H1 (cell line): Measurements from ENCODE around the gene DDX47. TPM values are rescaled to one million over a fixed set of nuclear protein-coding genes. Genes with fewer than 3 reads are reported as not detected.

ENCODE experiments used
- CTCF ChIA-PET: fragments of 300-600 bp; sonication (Branson Sonifier 250); formaldehyde crosslinking; loops from one replicate; lab custom pipeline; 2021; ENCODE audit not compliant: partially characterized antibody; lab: Charles Lee
- POLR2A ChIA-PET: fragments of 300-600 bp; sonication (Branson Sonifier 250); formaldehyde crosslinking; loops from one replicate; lab custom pipeline; 2021; ENCODE audit warnings: inconsistent platforms; ENCODE audit not compliant: partially characterized antibody; lab: Charles Lee
- DNase-seq, 2 experiments: peaks; one replicate each; pipeline versions ENCODE4 v3.0.0 to v3.0.0-alpha.2; 2010 to 2022; ENCODE audit warnings: low spot score in 2 of 2, low read depth in 1 of 2, mixed read lengths in 1 of 2
- FAIRE-seq: peaks from 2 replicates; lab custom pipeline; 2011; peaks lifted over from hg19 to GRCh38; lab: Jason Lieb, UNC
- H2AFZ ChIP-seq: 2 replicates; pipeline ENCODE4 v1.8.1; 2012; ENCODE audit warnings: low read length, inconsistent platforms
- H2AK5ac ChIP-seq: 2 replicates; pipeline ENCODE4 v1.6.1; 2013; ENCODE audit warnings: low read depth, low read length
- H2BK120ac ChIP-seq: replicated peaks from 2 replicates; pipeline ENCODE3; 2013; ENCODE audit warnings: low read depth, low read length, inconsistent platforms
- H2BK12ac ChIP-seq: 2 replicates; pipeline ENCODE4 v1.6.1; 2013; ENCODE audit warnings: low read depth, low read length
- H2BK15ac ChIP-seq: 2 replicates; pipeline ENCODE4 v1.6.1; 2013; ENCODE audit warnings: low read length
- H2BK20ac ChIP-seq: 2 replicates; pipeline ENCODE4 v1.6.1; 2013; ENCODE audit warnings: low read length
- H2BK5ac ChIP-seq: 2 replicates; pipeline ENCODE4 v1.6.1; 2013; ENCODE audit warnings: low read depth, low read length
- H3K14ac ChIP-seq: 2 replicates; pipeline ENCODE4 v1.6.1; 2013; ENCODE audit warnings: inconsistent platforms; ENCODE audit not compliant: insufficient read length
- H3K18ac ChIP-seq: 2 replicates; pipeline ENCODE4 v1.6.1; 2013; ENCODE audit warnings: low read length; ENCODE audit errors: extremely low read depth
- H3K23ac ChIP-seq: 2 replicates; pipeline ENCODE4 v1.6.1; 2013; ENCODE audit warnings: inconsistent platforms; ENCODE audit not compliant: insufficient read length
- H3K23me2 ChIP-seq: 2 replicates; pipeline ENCODE4 v1.6.1; 2013; ENCODE audit warnings: low read depth, low read length
- H3K27ac ChIP-seq: 2 replicates; pipeline ENCODE4 v1.6.1; 2011; ENCODE audit warnings: low read depth, low read length, inconsistent platforms
- H3K27me3 ChIP-seq, 4 experiments: replicated peaks in 1 of 4; 1 replicate in 1 of 4; 2 replicates in 3 of 4; pipeline versions ENCODE4 v1.6.1 to v1.8.1; 2011 to 2013; ENCODE audit warnings: low read length in 3 of 4, mild to moderate bottlenecking in 3 of 4, inconsistent platforms in 2 of 4, mixed read lengths in 2 of 4, moderate library complexity in 1 of 4; ENCODE audit not compliant: control insufficient read depth in 3 of 4, insufficient read depth in 3 of 4; ENCODE audit errors: extremely low read depth in 1 of 4
- H3K36me3 ChIP-seq, 4 experiments: 2 replicates each; pipeline versions ENCODE4 v1.6.1 to v1.8.1; 2011 to 2013; ENCODE audit warnings: mild to moderate bottlenecking in 4 of 4, low read length in 3 of 4, moderate library complexity in 2 of 4, control low read depth in 1 of 4, inconsistent platforms in 1 of 4; ENCODE audit not compliant: insufficient read depth in 4 of 4, control insufficient read depth in 2 of 4
- H3K4ac ChIP-seq: replicated peaks from 2 replicates; pipeline ENCODE3; 2013; ENCODE audit warnings: low read length, low read depth, mixed read lengths, inconsistent platforms; ENCODE audit not compliant: insufficient read length
- H3K4me1 ChIP-seq, 4 experiments: replicated peaks in 1 of 4; 1 replicate in 1 of 4; 2 replicates in 3 of 4; pipeline versions ENCODE4 v1.6.1 to v1.8.1; 2011 to 2013; ENCODE audit warnings: low read length in 3 of 4, inconsistent platforms in 2 of 4, mixed read lengths in 1 of 4; ENCODE audit not compliant: insufficient read depth in 4 of 4, control insufficient read depth in 3 of 4
- H3K4me2 ChIP-seq, 2 experiments: 2 replicates each; pipeline versions ENCODE4 v1.6.1 to v1.8.1; 2011 to 2013; ENCODE audit warnings: low read depth in 2 of 2, low read length in 2 of 2, control low read depth in 1 of 2, inconsistent platforms in 1 of 2, mild to moderate bottlenecking in 1 of 2; ENCODE audit not compliant: insufficient read depth in 1 of 2
- H3K4me3 ChIP-seq, 4 experiments: fragments of 200-600, 300-600 bp in 1 of 4; sonication (generic), shearing (Covaris generic), sonication (Bioruptor Twin) in 1 of 4; 2 replicates each; pipeline versions ENCODE4 v1.5.1 to v1.8.1; 2011 to 2016; ENCODE audit warnings: low read length in 4 of 4, low read depth in 3 of 4, control low read depth in 2 of 4, inconsistent platforms in 2 of 4, mild to moderate bottlenecking in 2 of 4, mixed read lengths in 1 of 4, moderate library complexity in 1 of 4; ENCODE audit not compliant: insufficient read depth in 2 of 4; ENCODE audit errors: extremely low read depth in 1 of 4
- H3K56ac ChIP-seq: replicated peaks from 2 replicates; pipeline ENCODE3; 2013; ENCODE audit warnings: low read depth, mild to moderate bottlenecking, mixed read lengths, low read length, inconsistent platforms; ENCODE audit not compliant: insufficient read length
- H3K79me1 ChIP-seq: 2 replicates; pipeline ENCODE4 v1.6.1; 2013; ENCODE audit warnings: low read depth, low read length, control low read depth
- H3K79me2 ChIP-seq, 2 experiments: 2 replicates each; pipeline versions ENCODE4 v1.6.1 to v1.8.1; 2012 to 2013; ENCODE audit warnings: low read length in 2 of 2, mild to moderate bottlenecking in 2 of 2, inconsistent platforms in 1 of 2; ENCODE audit not compliant: insufficient read depth in 2 of 2, control insufficient read depth in 1 of 2
- H3K9ac ChIP-seq, 4 experiments: replicated peaks in 1 of 4; 1 replicate in 1 of 4; 2 replicates in 3 of 4; pipeline versions ENCODE4 v1.6.1 to v1.8.1; 2011 to 2013; ENCODE audit warnings: low read depth in 3 of 4, low read length in 3 of 4, control low read depth in 2 of 4, mild to moderate bottlenecking in 2 of 4, moderate library complexity in 2 of 4, inconsistent platforms in 1 of 4; ENCODE audit errors: extremely low read depth in 1 of 4
- H3K9me3 ChIP-seq, 2 experiments: 2 replicates each; pipeline versions ENCODE4 v1.6.1 to v1.8.1; 2012 to 2013; ENCODE audit warnings: mild to moderate bottlenecking in 2 of 2, moderate library complexity in 2 of 2, control low read depth in 1 of 2, inconsistent platforms in 1 of 2, low read depth in 1 of 2, low read length in 1 of 2, mixed read lengths in 1 of 2; ENCODE audit not compliant: insufficient read depth in 2 of 2
- H4K20me1 ChIP-seq, 2 experiments: replicated peaks in 1 of 2; 2 replicates each; pipeline versions ENCODE3 to v1.8.1; 2011 to 2013; ENCODE audit warnings: inconsistent platforms in 2 of 2, low read length in 2 of 2, mild to moderate bottlenecking in 1 of 2; ENCODE audit not compliant: insufficient read depth in 2 of 2, control insufficient read depth in 1 of 2
- H4K5ac ChIP-seq: 2 replicates; pipeline ENCODE4 v1.6.1; 2013; ENCODE audit warnings: low read length, low read depth, mixed read lengths, inconsistent platforms; ENCODE audit not compliant: insufficient read length
- H4K8ac ChIP-seq: 2 replicates; pipeline ENCODE4 v1.8.0; 2013; ENCODE audit warnings: mild to moderate bottlenecking, moderate library complexity, low read length, inconsistent platforms; ENCODE audit not compliant: insufficient read depth; ENCODE audit errors: extremely low read depth
- H4K91ac ChIP-seq: replicated peaks from 2 replicates; pipeline ENCODE3; 2013; ENCODE audit warnings: low read length, mixed read lengths, inconsistent platforms; ENCODE audit not compliant: insufficient read length
- CTCF ChIP-seq, 3 experiments: IDR thresholded peaks; 1 replicate in 2 of 3; 2 replicates in 1 of 3; pipeline versions ENCODE4 v1.5.1 to v1.6.1; 2011; ENCODE audit warnings: low read length in 3 of 3, mild to moderate bottlenecking in 3 of 3, inconsistent platforms in 2 of 3, low read depth in 1 of 3, moderate library complexity in 1 of 3; ENCODE audit not compliant: insufficient read depth in 1 of 3; ENCODE audit errors: control extremely low read depth in 1 of 3
- GTF2F1 ChIP-seq: IDR thresholded peaks from 2 replicates; pipeline ENCODE4 v1.6.1; 2012; ENCODE audit warnings: low read depth, low read length, improper control_type of control experiment, borderline replicate concordance
- JUN ChIP-seq: IDR thresholded peaks from 2 replicates; pipeline ENCODE4 v1.6.1; 2011; ENCODE audit warnings: low read depth, mild to moderate bottlenecking, improper control_type of control experiment, low read length
- KDM1A ChIP-seq: fragments of 200-600, 300-600 bp; sonication (generic); IDR thresholded peaks from 2 replicates; pipeline ENCODE4 v1.7.1; 2016; ENCODE audit warnings: mild to moderate bottlenecking, low read length, borderline replicate concordance
- KDM5A ChIP-seq: fragments of 200-600 bp; IDR thresholded peaks from 2 replicates; pipeline ENCODE4 v1.7.1; 2012; ENCODE audit warnings: mild to moderate bottlenecking, low read length, inconsistent platforms, mixed read lengths
- RBBP5 ChIP-seq: IDR thresholded peaks from 2 replicates; pipeline ENCODE4 v1.7.1; 2012; ENCODE audit warnings: low read depth, mild to moderate bottlenecking, inconsistent platforms, low read length, moderate library complexity, borderline replicate concordance
- RXRA ChIP-seq: IDR thresholded peaks from 2 replicates; pipeline ENCODE4 v1.6.1; 2011; ENCODE audit warnings: low read depth, mild to moderate bottlenecking, low read length, moderate library complexity; ENCODE audit not compliant: insufficient read depth
- SP2 ChIP-seq: IDR thresholded peaks from 2 replicates; pipeline ENCODE4 v1.6.1; 2012; ENCODE audit warnings: mild to moderate bottlenecking, low read length, inconsistent platforms
- WGBS, 2 experiments: shearing (Covaris generic) in 1 of 2; methylation state at CpG; one replicate each; pipeline versions ENCODE4 v1.1.6 to v1.1.7; 2013 to 2015; ENCODE audit warnings: low lambda C conversion rate in 2 of 2, mixed read lengths in 2 of 2, inconsistent platforms in 1 of 2, low coverage in 1 of 2, missing lambda C conversion rate in 1 of 2; ENCODE audit not compliant: insufficient replicate concordance in 2 of 2, insufficient coverage in 1 of 2, insufficient read length in 1 of 2; ENCODE audit errors: extremely low coverage in 1 of 2, missing lambda C conversion rate in 1 of 2; 5-methylcytosine and 5-hydroxymethylcytosine counted together
- polyA plus RNA-seq, 7 experiments: library from polyadenylated mRNA; depleted of rRNA in 3 of 7; stranded (reverse) in 5 of 7; unstranded in 2 of 7; fragments of >200 nt in 5 of 7; fragments of 200-250 nt in 2 of 7; gene quantifications; 1 replicate in 5 of 7; 2 replicates in 1 of 7; 4 replicates in 1 of 7; pipeline versions ENCODE4 v1.2.1 to v1.2.3, GENCODE V29; 2011 to 2013; ENCODE audit warnings: missing spikeins in 2 of 7, mixed read lengths in 2 of 7
- total RNA-seq: library from RNA; stranded (reverse); fragmentation: NEBNext Ultra II Directional; extraction: Animal tissue kit (Norgen Biotek cat#: 25700); gene quantifications from 2 replicates; pipeline ENCODE4 v1.2.1, GENCODE V29; 2021
- TF ChIP-seq, protein P1 (sequence below): IDR thresholded peaks from 2 replicates; pipeline ENCODE4 v1.6.1; 2012; ENCODE audit warnings: inconsistent platforms

DDX47 gene
- total and polyA plus RNA-seq, 2 of the 8 experiments (the other 6 are each of a cell fraction or from before 2014, with no cell fraction given): 54.4 to 74.2 TPM

DNA sequence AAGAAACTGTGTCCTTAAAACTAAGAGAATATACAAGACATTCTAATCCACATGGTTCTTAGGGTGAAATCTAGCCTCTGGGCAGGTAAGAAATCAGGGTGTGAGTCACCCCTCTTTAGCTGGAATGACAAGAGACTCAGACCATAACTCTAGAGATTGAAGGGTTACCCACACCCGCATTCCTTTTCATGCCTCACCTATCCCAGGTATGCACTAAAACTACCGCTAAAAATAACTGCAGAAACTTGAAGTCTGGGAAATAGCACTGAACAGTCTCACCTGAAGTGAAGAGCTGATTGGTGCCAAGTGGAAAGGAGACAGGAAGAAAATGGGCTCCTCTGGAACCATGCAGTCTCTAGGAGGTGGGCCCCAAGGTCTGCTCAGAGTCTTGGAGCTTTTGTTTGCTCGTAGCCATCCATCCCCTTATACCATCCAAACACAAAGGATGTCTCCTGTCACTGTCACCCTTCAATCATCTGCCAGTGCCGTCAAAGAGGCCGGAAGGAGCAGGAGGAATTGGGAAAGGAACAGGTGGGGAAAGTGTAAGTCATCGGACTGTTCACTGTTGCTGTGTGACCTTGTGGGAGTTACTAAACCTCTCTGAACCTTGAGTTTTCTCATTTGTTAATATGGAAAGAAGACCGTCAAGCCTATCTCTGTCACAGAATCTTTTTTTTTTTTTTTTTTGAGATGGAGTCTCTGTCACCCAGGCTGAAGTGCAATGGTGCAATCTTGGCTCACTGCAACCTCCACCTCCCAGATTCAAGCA lies 22.4 kb downstream of the DDX47 start:
- no peak overlapping the region for H2BK20ac ChIP-seq
- H3K9ac ChIP-seq: no peak overlapping the region
- ChIA-PET CTCF (interaction anchor here (1.2 to 3.3 kb wide), 8 partner anchors 19 to 376 kb away, joined by 3 to 20 read pairs (median 16); partner anchors contain the start of genes DDX47 and GPRC5A), POLR2A (interaction anchor here (0.7 to 1.5 kb wide), 3 partner anchors 11 to 15 kb away, joined by 3 read pairs; no protein-coding TSS in a partner anchor)
- H4K5ac ChIP-seq: no peak overlapping the region
- no peaks in the 10 kb centered on the region for H3K23me2 ChIP-seq
- H3K36me3 ChIP-seq: peaks cover 4 to 29% (median 15%) of the 10 kb centered on the region in 4 experiments; a peak in 6 of 8 replicates
- no peak overlapping the region for H3K23ac ChIP-seq
- H2BK15ac ChIP-seq: no peak overlapping the region
- no peak overlapping the region for H2BK5ac ChIP-seq
- no peak overlapping the region for H3K14ac ChIP-seq
- no peak for FAIRE-seq
- H2BK12ac ChIP-seq: no peak overlapping the region
- H4K91ac ChIP-seq: no peak overlapping the region
- H3K4me3 ChIP-seq: no peak overlapping the region
- no peak overlapping the region for H2AK5ac ChIP-seq
- no peak overlapping the region for H3K27ac ChIP-seq
- WGBS, 2 experiments: 92% methylated on average over 6 of the region's 7 CpGs; no CpG with 5 or more reads in 1 of the 2 experiments
- H3K4me1 ChIP-seq: peaks cover 0 to 2% (median 0%) of the 10 kb centered on the region in 4 experiments; a peak in 2 of 7 replicates
- H3K56ac ChIP-seq: no peak overlapping the region
- H3K18ac ChIP-seq: no peak overlapping the region
- no peak for DNase-seq
- no peaks in the 10 kb centered on the region for H3K79me1 ChIP-seq
- H3K27me3 ChIP-seq: no peaks in the 10 kb centered on the region
- H2AFZ ChIP-seq: no peak overlapping the region
- no peaks in the 10 kb centered on the region for H3K9me3 ChIP-seq
- H3K79me2 ChIP-seq: no peaks in the 10 kb centered on the region
- no peak overlapping the region for H2BK120ac ChIP-seq
- no peaks in the 10 kb centered on the region for H4K20me1 ChIP-seq
- no peak overlapping the region for H3K4ac ChIP-seq
- H3K4me2 ChIP-seq: no peak overlapping the region
- H4K8ac ChIP-seq: no peak overlapping the region
- TF ChIP-seq KDM5A: no peak
- TF ChIP-seq GTF2F1: no peak
- TF ChIP-seq KDM1A: no peak
- no peak for TF ChIP-seq RXRA
- TF ChIP-seq CTCF (IDR thresholded peaks at IDR 0.05; ENCODE audit: control extremely low read depth in 1 of 3, insufficient read depth in 1 of 3, low read depth in 1 of 3, low read length in 3 of 3): no peak
- no peak for TF ChIP-seq RBBP5
- TF ChIP-seq SP2: no peak
- TF ChIP-seq, protein P1, sequence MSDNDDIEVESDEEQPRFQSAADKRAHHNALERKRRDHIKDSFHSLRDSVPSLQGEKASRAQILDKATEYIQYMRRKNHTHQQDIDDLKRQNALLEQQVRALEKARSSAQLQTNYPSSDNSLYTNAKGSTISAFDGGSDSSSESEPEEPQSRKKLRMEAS: no peak
- TF ChIP-seq JUN: no peak
